SKM-1 treated with dmso at 0.1 percent for 144 hours (cell line): ENCODE measurements around the gene PP2D1.
"Not testable (repeated sequence)": the region's sequence is repeated elsewhere in the genome, so short reads cannot be mapped to it uniquely, and the experiment has no call there.

Experiments used
- DNase-seq: peaks from one replicate; lab custom pipeline; 2025; ENCODE audit not compliant: unreplicated experiment; lab: John Stamatoyannopoulos, UW

The PP2D1 gene, protein sequence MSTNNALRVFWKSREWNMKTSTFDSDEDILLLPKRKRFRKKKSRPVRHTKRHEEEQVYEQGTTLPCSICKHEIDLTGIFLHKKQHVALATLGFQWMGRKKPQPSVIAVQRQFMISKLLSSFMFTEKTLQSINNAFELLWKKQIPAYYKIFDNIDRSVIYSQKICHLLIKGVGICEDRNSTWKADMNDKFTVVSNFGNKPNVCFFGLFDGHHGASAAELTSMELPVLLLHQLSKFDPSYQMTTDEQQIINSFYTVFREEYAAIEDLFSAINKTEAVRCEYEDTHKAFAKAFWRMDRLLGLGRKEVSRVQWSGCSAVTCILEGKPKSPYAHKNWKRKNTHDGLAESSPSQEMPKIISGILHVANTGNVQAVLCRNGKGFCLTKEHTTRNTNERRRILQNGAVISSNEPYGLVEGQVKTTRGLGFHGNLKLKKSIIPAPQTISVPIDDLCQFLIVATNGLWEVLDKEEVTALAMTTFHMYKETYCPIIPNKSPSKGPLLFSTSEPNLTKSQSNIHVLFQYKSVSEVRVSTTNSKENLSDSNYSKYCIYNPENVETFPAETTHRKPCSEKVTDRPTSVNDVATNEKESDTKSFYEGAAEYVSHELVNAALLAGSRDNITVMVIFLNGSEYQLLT

GRCh38 chr3:20012164-20012563, at the start of gene PP2D1:
Gene PP2D1 (minus strand): TSS chr3:20012264. CDS start chr3:20012072, 192 bp downstream.
- DNase-seq, result no peak

DNA sequence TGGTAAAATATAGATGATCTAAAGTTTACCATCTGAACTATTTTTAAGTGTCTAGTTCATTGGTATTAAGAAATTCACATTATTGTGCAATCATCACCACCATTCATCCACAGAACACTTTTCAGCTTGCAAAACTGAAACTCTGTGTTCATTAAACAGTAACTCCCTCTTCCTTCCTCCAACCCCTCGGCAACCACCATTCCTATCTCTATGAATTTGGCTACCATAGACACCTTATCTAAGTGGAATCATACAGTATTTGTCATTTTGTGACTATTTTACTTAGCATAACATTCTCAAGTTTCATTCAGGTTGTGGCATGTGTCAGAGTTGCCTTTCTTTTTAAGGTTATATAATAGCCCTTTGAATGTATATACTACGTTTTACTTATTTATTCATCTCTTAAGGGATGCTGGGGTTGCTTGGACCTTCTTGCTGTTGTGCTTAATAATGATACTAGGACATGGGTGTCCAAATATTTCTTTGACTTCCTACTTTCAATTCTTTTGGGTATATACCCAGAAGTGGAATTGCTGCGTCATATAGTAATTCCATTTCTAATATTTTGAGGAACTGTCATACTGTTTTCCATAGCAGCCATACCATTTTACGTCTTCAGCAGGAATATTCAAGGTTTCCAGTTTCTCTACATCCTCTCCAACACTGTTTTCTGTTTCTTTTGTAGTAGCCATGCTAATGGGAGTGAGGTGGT, 49.1 kb upstream of the PP2D1 start:
- peak; percentile 86 for DNase-seq

DNA sequence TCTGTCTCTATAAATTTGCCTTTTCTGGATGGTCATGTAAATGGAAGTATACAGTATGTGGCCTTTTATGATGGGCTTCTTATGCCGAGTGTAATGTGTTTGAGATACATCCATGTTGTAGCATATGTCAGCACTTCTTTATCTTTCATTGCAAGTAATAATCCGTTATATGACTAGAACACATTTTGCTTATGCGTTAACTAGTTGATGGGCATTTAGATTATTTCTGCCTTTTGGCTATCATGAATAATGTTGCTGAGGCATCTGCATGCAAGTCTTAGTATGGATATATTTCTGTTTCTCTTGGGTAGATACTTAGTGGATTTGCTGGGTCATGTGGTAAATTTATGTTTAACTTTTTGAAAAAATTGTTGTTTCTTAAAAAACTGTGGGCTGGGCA, 47.9 kb upstream of the PP2D1 start:
- DNase-seq, result no peak

GRCh38 chr3:20057612-20058180, 45.6 kb upstream of the PP2D1 start:
- DNase-seq, result no peak

DNA sequence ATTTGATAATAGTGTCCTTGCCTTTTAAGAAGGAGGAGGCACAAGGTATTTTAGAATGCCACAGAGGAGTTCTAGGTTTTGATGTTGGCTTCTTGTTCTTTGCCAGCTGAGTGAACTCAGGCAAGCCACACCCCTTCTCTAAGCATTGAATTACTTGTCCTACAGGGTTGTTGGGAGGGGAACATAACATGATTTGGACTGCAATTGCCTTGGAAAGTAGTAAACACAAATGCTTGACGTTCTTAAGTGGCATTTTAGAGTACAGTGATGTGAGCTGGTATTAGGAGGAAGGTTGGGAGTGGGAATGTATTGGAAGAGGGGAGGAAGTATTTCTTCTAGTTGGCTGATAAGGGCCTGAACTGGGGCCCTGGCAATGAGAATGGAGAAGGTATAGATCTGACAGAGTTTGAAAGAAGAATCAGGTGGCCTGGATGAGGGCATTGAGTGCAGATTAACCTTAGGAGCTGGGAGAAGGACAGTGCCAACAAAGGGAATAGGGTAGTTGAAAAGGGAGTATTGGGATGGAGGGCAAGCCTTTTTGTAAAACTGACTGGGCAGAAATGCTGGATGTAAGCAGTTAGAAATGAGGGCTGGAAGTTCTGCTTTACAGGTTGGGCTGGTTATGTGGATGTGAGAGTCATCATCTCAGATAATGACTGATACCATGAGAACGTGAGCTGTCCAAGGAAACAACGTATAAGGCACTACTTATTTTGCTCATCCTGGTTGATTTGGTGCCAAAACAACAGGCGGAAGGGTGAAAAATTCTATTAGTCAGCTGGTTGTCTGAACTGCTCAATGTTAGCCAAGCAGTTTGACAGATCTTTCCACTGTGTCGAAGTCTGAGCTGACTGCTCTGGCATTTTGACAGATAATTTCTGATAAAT, 44.9 kb upstream of the PP2D1 start:
- DNase-seq, result no peak

- DNase-seq, result no peak
Measured at GRCh38 chr3:20055842-20056241, 43.8 kb upstream of the PP2D1 start.

DNA sequence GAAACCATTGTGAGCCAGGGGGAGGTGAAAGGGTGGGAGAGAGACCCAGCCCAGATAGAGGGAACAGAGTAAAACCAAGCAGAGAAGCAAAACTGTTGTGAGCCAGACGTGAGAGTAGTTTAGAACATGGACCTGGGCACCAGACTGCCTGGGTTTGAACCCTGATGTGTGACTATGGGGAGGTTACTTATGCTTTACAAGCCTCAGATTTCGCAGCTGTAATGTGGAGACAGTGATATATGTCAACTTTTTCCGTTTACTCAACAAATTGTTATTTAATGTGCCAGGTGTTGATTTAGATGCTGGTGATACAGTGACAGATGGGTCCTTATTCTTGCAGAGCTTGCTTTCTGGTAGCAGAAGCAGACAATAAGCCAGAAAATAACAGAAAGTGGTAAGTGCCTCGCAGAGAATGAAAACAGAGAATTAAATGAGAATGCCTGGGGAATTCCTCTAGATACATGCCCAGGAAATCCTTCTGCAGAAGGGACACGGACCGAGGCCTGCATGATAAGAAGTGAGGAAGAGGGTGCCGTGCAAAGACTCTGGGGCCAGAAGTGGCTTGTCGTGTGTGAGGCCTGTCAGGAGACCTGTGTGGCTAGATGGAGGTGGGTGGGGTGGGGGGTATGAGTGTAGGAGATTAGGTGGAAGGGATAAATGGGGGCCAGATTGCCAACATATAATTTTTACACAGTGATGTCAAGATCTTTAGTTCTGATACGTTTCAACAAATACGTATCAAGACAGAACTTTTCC, 43.1 kb upstream of the PP2D1 start:
- no peak for DNase-seq

DNA sequence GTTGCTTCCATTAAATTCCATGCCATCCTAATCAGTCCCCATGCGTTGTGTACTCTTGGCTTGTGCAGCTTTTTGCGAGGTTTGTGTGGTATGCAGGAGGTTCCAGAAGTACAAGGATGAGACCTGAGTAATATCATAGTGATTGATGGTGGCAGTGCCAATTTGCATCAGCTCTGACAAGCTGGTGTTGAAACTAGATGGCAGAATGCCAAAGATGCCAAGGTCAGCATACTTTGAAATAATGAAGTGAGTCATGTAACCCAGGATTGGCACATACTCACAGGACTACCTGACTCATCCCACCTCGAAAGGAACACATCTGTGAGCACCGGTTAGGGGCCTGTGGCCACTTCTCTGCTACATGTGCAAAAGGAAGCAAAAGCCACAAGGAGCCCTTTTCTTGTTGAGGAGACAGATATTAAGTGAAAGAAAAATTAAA, 42.5 kb upstream of the PP2D1 start:
- peak; percentile 82 for DNase-seq

DNA sequence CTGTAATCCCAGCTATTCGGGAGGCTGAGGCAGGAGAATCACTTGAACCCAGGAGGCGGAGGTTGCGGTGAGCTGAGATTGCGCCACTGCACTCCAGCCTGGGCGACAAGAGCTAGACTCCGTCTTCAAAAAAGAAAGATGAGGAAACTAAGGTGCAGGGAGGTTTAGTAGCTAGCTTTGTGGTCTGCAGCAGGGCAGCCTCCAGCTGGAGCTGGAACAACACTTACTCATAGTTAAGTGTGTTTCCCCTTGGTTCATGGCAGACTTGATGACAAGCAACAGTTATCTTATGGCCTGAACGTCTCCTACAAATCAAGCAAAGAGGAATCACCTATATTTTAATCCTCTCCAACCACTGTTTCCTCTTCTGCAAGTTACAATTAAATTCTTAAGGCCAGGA, 40.8 kb upstream of the PP2D1 start:
- peak; percentile 29 for DNase-seq

DNA sequence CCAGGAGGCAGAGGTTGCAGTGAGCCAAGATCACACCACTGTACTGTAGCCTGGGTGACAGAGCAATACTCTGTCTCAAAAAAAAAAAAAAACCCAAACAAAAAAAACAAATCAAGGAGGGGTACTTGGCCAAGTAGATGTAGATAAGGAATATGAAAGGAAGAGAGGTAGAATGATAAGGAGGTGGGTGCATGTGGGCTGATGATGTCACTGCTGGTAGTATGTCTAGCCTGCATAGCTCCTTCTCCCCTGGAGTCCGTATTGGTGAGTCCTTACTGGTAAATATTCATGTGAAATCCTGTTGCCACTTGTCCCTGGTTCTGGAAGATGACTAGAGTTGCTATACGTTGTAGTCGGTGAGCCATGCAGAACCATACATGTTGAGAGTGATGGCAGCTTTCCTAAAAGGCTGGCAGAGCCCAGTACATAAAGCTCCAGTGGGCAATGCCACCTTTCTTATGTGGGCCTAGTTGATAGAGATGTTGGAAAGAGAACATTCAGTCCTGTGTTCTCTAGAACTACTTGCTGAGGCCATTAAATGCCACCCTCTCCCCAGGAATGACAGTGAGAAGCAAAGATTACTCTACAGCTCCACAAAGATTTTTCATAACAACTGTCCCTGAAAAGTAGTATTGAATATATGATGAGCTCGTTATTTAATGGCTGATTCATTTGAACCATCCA, 39.2 kb upstream of the PP2D1 start:
- DNase-seq, result no peak

DNA sequence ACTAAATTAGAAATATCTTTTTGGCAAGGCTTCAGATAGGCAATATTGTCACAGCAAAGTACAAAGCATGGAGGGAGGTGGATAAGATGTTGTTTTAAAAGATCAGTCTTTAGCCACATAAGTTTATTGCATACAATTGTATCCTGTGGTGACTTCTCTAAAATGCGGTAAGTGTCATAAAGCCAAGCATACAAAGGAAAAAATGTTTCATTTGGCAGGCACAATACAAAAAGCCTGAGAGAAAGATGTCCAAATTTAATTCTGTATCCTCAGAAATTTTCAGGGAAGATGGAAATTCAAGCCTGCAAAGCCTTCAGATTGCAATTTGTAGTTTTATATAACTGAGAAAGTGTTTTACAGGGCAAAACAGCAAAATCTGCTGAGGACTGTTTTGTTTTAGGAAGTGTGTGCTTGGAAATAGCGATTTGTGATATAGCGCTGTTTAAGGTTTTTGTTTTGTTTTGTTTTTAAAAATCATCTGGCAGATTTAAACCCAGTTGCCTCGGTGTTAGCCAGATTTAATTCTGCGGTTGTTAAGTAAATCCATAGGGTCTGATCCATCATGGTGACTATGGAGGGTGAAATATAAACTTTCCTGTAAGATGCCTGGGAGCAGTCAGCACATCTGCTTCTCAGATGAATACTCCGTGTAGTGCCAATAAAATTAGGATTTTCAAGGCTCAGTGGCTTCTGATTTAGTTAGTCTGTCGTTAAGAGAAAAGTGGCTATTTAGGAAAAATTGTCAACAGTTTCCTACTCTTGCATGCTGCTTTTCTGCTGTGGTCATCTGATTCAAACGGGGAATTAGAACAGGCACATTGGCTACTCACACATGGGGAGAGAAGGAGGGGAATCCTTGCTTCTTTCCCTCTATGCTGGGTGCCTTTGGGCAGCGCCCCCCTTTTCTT, 36.2 kb upstream of the PP2D1 start:
- no peak for DNase-seq

GRCh38 chr3:20047341-20047779, 35.3 kb upstream of the PP2D1 start:
- no peak for DNase-seq

- DNase-seq, result no peak
Measured at GRCh38 chr3:20046556-20046955, 34.5 kb upstream of the PP2D1 start.

GRCh38 chr3:20045141-20045540, 33.1 kb upstream of the PP2D1 start:
- DNase-seq, result not testable (repeated sequence)

DNA sequence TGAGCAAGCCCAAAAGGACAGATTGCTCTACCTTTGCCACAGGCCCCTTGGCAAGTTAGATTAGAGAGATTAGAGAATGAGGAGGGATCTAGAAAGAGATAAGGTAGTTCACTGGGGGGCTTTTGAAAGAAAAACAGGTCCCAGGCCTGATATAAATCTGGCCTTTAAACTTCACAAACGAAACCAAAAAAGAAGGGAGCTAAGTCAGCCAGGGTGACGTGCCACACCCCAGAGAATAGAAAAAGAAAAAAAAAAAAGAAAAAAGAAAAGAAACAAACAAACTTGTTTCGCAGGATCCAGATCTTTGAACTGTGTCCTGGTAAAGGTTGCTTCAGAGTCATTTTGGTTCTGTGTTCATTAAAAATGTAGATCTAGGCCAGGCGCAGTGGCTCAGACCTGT, 31.8 kb upstream of the PP2D1 start:
- DNase-seq, result no peak

- DNase-seq, result no peak
Measured at GRCh38 chr3:20043396-20043795, 31.3 kb upstream of the PP2D1 start.

GRCh38 chr3:20042331-20042730, 30.3 kb upstream of the PP2D1 start:
- no peak for DNase-seq

DNA sequence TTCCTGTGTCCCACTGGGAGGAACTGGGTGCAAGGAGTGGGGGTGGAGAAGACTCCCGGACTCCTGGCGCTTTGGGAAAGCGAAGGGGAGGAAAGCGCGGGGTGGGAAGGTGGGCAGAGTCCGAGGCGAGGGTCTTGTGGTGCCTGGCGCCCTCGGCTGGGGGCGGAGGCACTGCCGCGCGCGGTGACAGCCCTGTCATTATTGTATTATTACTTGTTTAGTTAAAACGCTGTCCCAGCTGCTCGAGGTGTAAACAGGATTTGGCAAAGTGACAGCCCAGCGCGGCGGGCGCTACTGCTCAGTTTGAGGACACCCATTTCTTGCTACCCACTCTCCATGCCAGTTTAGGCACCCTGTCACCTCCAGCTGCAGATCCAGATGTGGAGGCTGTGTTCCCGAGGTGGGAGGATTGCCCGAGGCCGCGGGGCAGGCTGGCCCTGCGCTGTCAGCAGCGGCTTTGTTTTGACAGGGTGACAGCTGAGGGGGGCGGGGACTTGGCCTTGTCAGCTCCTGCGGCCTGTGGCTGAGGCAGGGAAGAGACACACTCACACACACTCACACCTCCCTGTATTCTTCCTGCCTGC, 29.2 kb upstream of the PP2D1 start:
- peak; percentile 49 for DNase-seq
